ENCODE measurements around the gene PRKAR2A. TPM values are rescaled to one million over a fixed set of nuclear protein-coding genes. Genes with fewer than 3 reads are reported as not detected.
"Not testable (repeated sequence)": the region's sequence is repeated elsewhere in the genome, so short reads cannot be mapped to it uniquely, and the experiment has no call there.

The PRKAR2A gene
- total and polyA plus RNA-seq, 11 donors: 10.6 to 71.6 (median 42.8) TPM

- DNase-seq (no peak), ATAC-seq (no peak)
- Histone ChIP-seq H3K4me1 (peaks cover 9 to 57% (median 47%) of the 10 kb centered on the region in 12 donors), H3K27me3 (no peaks in the 10 kb centered on the region), H3K36me3 (peaks cover 0 to 22% (median 4%) of the 10 kb centered on the region in 9 donors), H3K27ac (peak overlapping the region in 1 of 12 donors; percentile 3), H3K9me3 (no peaks in the 10 kb centered on the region), H3K4me3 (no peak overlapping the region)
- TF ChIP-seq CTCF (IDR thresholded peaks at IDR 0.05) (no peak), POLR2A (IDR thresholded peaks at IDR 0.05) (no peak)
- intact Hi-C loops (cut with DNase I): no loop called here
- WGBS, 4 donors: 89 to 93% (median 92%) methylated on average over 7 of the region's 7 CpGs
Observed at GRCh38 chr3:48743773-48744172, 103.9 kb downstream of the PRKAR2A start.

GRCh38 chr3:48741226-48741625 is 106.4 kb downstream of the PRKAR2A start:
- ATAC-seq, H3K4me3 ChIP-seq, H3K27me3 ChIP-seq, DNase-seq, H3K9me3 ChIP-seq: not testable (repeated sequence)
- intact Hi-C loops (cut with DNase I): loop anchor here in 1 of 10 donors (2.0 kb wide), 1 partner anchor 24 kb away; the partner anchor contains the start of gene IP6K2
- whole genome bisulfite sequencing, 4 donors: 95 to 99% (median 96%) methylated on average over 10 of the region's 10 CpGs
- Histone ChIP-seq H3K4me1 (peaks cover 9 to 58% (median 43%) of the 10 kb centered on the region in 12 donors), H3K27ac (peak overlapping the region in 8 of 12 donors; percentile 83 to 94 (median 87)), H3K36me3 (peaks cover 0 to 11% (median 0%) of the 10 kb centered on the region in 9 donors)

- Histone ChIP-seq H3K27me3 (no peaks in the 10 kb centered on the region), H3K4me3 (peak overlapping the region in 7 of 12 donors; percentile 7 to 31 (median 23)), H3K9me3 (no peaks in the 10 kb centered on the region), H3K36me3 (peaks cover 0 to 3% (median 0%) of the 10 kb centered on the region in 9 donors), H3K4me1 (peaks cover 9 to 60% (median 47%) of the 10 kb centered on the region in 12 donors), H3K27ac (peak overlapping the region; percentile 77 to 94 (median 85))
- WGBS, 4 donors: 6 to 16% (median 11%) methylated on average over 9 to 15 of the region's 15 CpGs
- intact Hi-C loops (cut with DNase I): loop anchor here in 5 of 10 donors (2.0 to 5.0 kb wide), 5 partner anchors 23 to 107 kb away; partner anchors contain the start of genes NCKIPSD (in 4 of the 5), IP6K2 (in 1 of the 5) and PRKAR2A (in 1 of the 5)
- TF ChIP-seq CTCF (IDR thresholded peaks at IDR 0.05) (peak; percentile 69 to 95 (median 90)), POLR2A (IDR thresholded peaks at IDR 0.05) (no peak)
- peak; percentile 88 to 97 (median 95) for DNase-seq
- peak; percentile 76 to 92 (median 91) for ATAC-seq
Observed at GRCh38 chr3:48739955-48740823, 107.5 kb downstream of the PRKAR2A start.

- no peak for TF ChIP-seq POLR2A (IDR thresholded peaks at IDR 0.05)
- TF ChIP-seq CTCF (IDR thresholded peaks at IDR 0.05): no peak
- ATAC-seq: peak in 1 of 4 donors; percentile 0
- intact Hi-C loops (cut with DNase I): loop anchor here in 5 of 10 donors (2.0 to 5.0 kb wide), 4 partner anchors 52 to 108 kb away; partner anchors contain the start of genes NCKIPSD (in 4 of the 5) and PRKAR2A (in 1 of the 5)
- Histone ChIP-seq H3K27me3 (no peaks in the 10 kb centered on the region), H3K9me3 (no peaks in the 10 kb centered on the region), H3K4me1 (peaks cover 9 to 60% (median 47%) of the 10 kb centered on the region in 12 donors), H3K27ac (peak overlapping the region; percentile 77 to 94 (median 85)), H3K4me3 (peak overlapping the region in 6 of 12 donors; percentile 8 to 31 (median 23)), H3K36me3 (peaks cover 0 to 3% (median 0%) of the 10 kb centered on the region in 9 donors)
- DNase-seq: no peak
- WGBS, 4 donors: 44 to 56% (median 50%) methylated on average over 4 to 6 of the region's 6 CpGs
Observed at GRCh38 chr3:48739617-48739954, 108.1 kb downstream of the PRKAR2A start.
